HCT116 (cell line): ENCODE results near the gene BFSP1.

ENCODE experiments used
- CBX3 ChIP-seq: IDR thresholded peaks from 2 replicates; pipeline ENCODE4 v1.6.1; 2012; ENCODE audit warnings: low read depth
- CTCF ChIP-seq, 3 experiments: fragments of 200-600 bp in 1 of 3; sonication (generic) in 1 of 3; IDR thresholded peaks in 2 of 3; conservative IDR thresholded peaks in 1 of 3; 2 replicates each; pipeline ENCODE4 v1.5.1; 2012 to 2017; ENCODE audit warnings: low read depth in 2 of 3, low read length in 2 of 3, antibody characterized with exemption in 1 of 3, borderline replicate concordance in 1 of 3, control low read depth in 1 of 3, mild to moderate bottlenecking in 1 of 3, mixed read lengths in 1 of 3, mixed run types in 1 of 3, moderate library complexity in 1 of 3; ENCODE audit not compliant: insufficient read depth in 1 of 3
- EZH2 ChIP-seq: fragments of 200-600 bp; sonication (generic); IDR thresholded peaks from 2 replicates; pipeline ENCODE4 v1.6.1; 2017; ENCODE audit warnings: antibody characterized with exemption, mixed run types
- EZH2phosphoT487 ChIP-seq: fragments of 200-600 bp; IDR thresholded peaks from 2 replicates; pipeline ENCODE4 v1.6.1; 2018; ENCODE audit warnings: antibody characterized with exemption, borderline replicate concordance
- MAX ChIP-seq: IDR thresholded peaks from 2 replicates; pipeline ENCODE4 v1.6.1; 2012
- POLR2A ChIP-seq: IDR thresholded peaks from 2 replicates; pipeline ENCODE4 v1.7.0; 2011; ENCODE audit warnings: borderline replicate concordance; ENCODE audit not compliant: insufficient read depth, insufficient read length; ENCODE audit errors: extremely low read depth
- RAD21 ChIP-seq: IDR thresholded peaks from 2 replicates; pipeline ENCODE4 v1.6.1; 2012; ENCODE audit warnings: low read depth, mild to moderate bottlenecking
- REST ChIP-seq: IDR thresholded peaks from 2 replicates; pipeline ENCODE4 v1.6.1; 2012; ENCODE audit warnings: low read depth
- SP1 ChIP-seq: IDR thresholded peaks from 2 replicates; pipeline ENCODE4 v1.6.1; 2012; ENCODE audit warnings: low read depth
- SRF ChIP-seq: IDR thresholded peaks from 2 replicates; pipeline ENCODE4 v1.6.1; 2012; ENCODE audit warnings: low read depth
- YY1 ChIP-seq: IDR thresholded peaks from 2 replicates; pipeline ENCODE4 v1.6.1; 2011; ENCODE audit warnings: low read length, low read depth, moderate library complexity, mild to moderate bottlenecking; ENCODE audit not compliant: insufficient replicate concordance; ENCODE audit errors: extremely low read depth
- ZBTB33 ChIP-seq: IDR thresholded peaks from 2 replicates; pipeline ENCODE4 v1.6.1; 2011; ENCODE audit warnings: mild to moderate bottlenecking, low read length, moderate library complexity; ENCODE audit not compliant: insufficient replicate concordance; ENCODE audit errors: extremely low read depth
- ZFX ChIP-seq: fragments of 450-650 bp; IDR thresholded peaks from 2 replicates; pipeline ENCODE4 v1.6.1; 2017

- TF ChIP-seq MAX (no peak), CTCF (IDR thresholded peaks at IDR 0.05 in 2 of 3, conservative IDR thresholded peaks at IDR 0.05 in 1 of 3; ENCODE audit: borderline replicate concordance in 1 of 3, insufficient read depth in 1 of 3, low read depth in 2 of 3, low read length in 2 of 3) (no peak), SRF (no peak), ZBTB33 (no peak), RAD21 (no peak), POLR2A (no peak), SP1 (no peak), YY1 (no peak), EZH2 (no peak), ZFX (no peak), CBX3 (no peak), REST (no peak), EZH2phosphoT487 (no peak)
Observed at GRCh38 chr20:17572034-17572638, 41.0 kb upstream of the BFSP1 start.
